Cerebellar cortex (tissue), 1 donor: ENCODE results near the gene TMCC3.
"Not testable (repeated sequence)": the region's sequence is repeated elsewhere in the genome, so short reads cannot be mapped to it uniquely, and the experiment has no call there.

Source experiments
- DNase-seq: peaks from one replicate; pipeline ENCODE4 v3.0.0-alpha.2; 2015; ENCODE audit warnings: low spot score

TMCC3 gene

GRCh38 chr12:94634717-94635116 lies 15.6 kb downstream of the TMCC3 start:
- DNase-seq = no peak

GRCh38 chr12:94633401-94633800 lies 17.0 kb downstream of the TMCC3 start:
- DNase-seq = no peak

- no peak for DNase-seq
Measured at GRCh38 chr12:94631058-94631457, 19.3 kb downstream of the TMCC3 start.

GRCh38 chr12:94628819-94629472 lies 21.4 kb downstream of the TMCC3 start:
- no peak for DNase-seq

- DNase-seq = no peak
Measured at GRCh38 chr12:94628369-94628768, 22.0 kb downstream of the TMCC3 start.

- DNase-seq = no peak
Measured at GRCh38 chr12:94625531-94625930, 24.8 kb downstream of the TMCC3 start.

- DNase-seq = no peak
Measured at GRCh38 chr12:94623161-94623920, 27.0 kb downstream of the TMCC3 start.

GRCh38 chr12:94622475-94622874 lies 27.9 kb downstream of the TMCC3 start:
- DNase-seq = no peak

- no peak for DNase-seq
Measured at GRCh38 chr12:94621662-94622359, 28.5 kb downstream of the TMCC3 start.

- DNase-seq = no peak
Measured at GRCh38 chr12:94620621-94621020, 29.7 kb downstream of the TMCC3 start.

- DNase-seq = no peak
Measured at GRCh38 chr12:94618995-94619695, 31.2 kb downstream of the TMCC3 start.

- DNase-seq = no peak
Measured at GRCh38 chr12:94617101-94617500, 33.3 kb downstream of the TMCC3 start.

- DNase-seq = peak; percentile 30
Measured at GRCh38 chr12:94616203-94616729, 34.1 kb downstream of the TMCC3 start.

- DNase-seq = peak; percentile 37
Measured at GRCh38 chr12:94615260-94616181, 34.8 kb downstream of the TMCC3 start.

- DNase-seq = peak; percentile 75
Measured at GRCh38 chr12:94614288-94614721, 36.1 kb downstream of the TMCC3 start.

GRCh38 chr12:94609917-94610443 lies 40.4 kb downstream of the TMCC3 start:
- no peak for DNase-seq

- not testable (repeated sequence) for DNase-seq
Measured at GRCh38 chr12:94606810-94607209, 43.5 kb downstream of the TMCC3 start.

- no peak for DNase-seq
Measured at GRCh38 chr12:94604366-94604698, 46.0 kb downstream of the TMCC3 start.

GRCh38 chr12:94603434-94604365 lies 46.7 kb downstream of the TMCC3 start:
- no peak for DNase-seq

GRCh38 chr12:94602024-94602423 lies 48.3 kb downstream of the TMCC3 start:
- no peak for DNase-seq
